Measurements from ENCODE around the gene MAPKAPK3. TPM values are rescaled to one million over a fixed set of nuclear protein-coding genes. Genes with fewer than 3 reads are reported as not detected.

Gene MAPKAPK3
- total RNA-seq, 4 donors from 2014 or later, result 21.3 to 37.8 (median 26.9) TPM

GRCh38 chr3:50642382-50642781, 25.4 kb downstream of the MAPKAPK3 start:
- H3K9me3 ChIP-seq, result no peaks in the 10 kb centered on the region
- H3K4me3 ChIP-seq, result no peak overlapping the region
- intact Hi-C loops (cut with DNase I; ENCODE audit: low total_unique reads), result no loop called here
- in situ Hi-C loops (cut with MboI; ENCODE audit: low pct_ligation_motif_present in 1 of 4, low pct_unique_long_range_greater_than_20kb in 1 of 4, low sequenced_read_pairs in 3 of 4), result no loop called here
- H3K27me3 ChIP-seq, result no peaks in the 10 kb centered on the region
- WGBS, 2 donors (ENCODE audit: low coverage in 1 of 2), result 87% methylated on average over 1 of the region's 1 CpG; no CpG with 5 or more reads in 1 of the 2 donors
- H3K4me1 ChIP-seq, result peaks cover 0 to 2% (median 0%) of the 10 kb centered on the region in 4 donors
- H3K36me3 ChIP-seq, result peaks cover 0 to 17% (median 5%) of the 10 kb centered on the region in 4 donors
- TF ChIP-seq POLR2AphosphoS5 (IDR thresholded peaks at IDR 0.05), result no peak
- no peak overlapping the region for H3K27ac ChIP-seq
- DNase-seq, result no peak

DNA sequence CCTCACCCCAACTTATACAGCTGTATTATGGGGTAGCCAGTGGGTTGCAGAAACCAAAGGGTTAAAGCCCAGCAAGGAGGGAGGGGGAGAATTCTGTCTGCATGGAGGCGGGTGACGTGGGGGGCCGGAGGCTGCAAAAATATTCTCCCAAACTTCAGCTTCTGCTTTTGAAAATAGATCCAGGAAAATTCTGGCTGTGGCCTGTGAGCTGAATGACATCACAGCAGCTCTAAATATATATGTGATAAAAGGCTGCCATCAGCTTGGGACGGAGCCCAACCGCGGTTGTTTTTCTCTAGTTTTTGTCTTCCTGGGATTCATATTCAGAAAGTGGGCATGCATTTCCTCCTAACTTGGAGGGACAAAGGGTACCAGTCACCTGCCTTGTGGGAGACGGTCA, 27.6 kb downstream of the MAPKAPK3 start:
- Histone ChIP-seq H3K27me3 (no peaks in the 10 kb centered on the region), H3K27ac (no peak overlapping the region), H3K4me3 (no peak overlapping the region), H3K36me3 (peaks cover 0 to 17% (median 5%) of the 10 kb centered on the region in 4 donors), H3K4me1 (no peaks in the 10 kb centered on the region), H3K9me3 (no peaks in the 10 kb centered on the region)
- TF ChIP-seq POLR2AphosphoS5 (IDR thresholded peaks at IDR 0.05) (no peak), EP300 (IDR thresholded peaks at IDR 0.05; ENCODE audit: low read depth) (no peak), POLR2A (IDR thresholded peaks at IDR 0.05) (no peak)
- TF ChIP-seq, protein P1, sequence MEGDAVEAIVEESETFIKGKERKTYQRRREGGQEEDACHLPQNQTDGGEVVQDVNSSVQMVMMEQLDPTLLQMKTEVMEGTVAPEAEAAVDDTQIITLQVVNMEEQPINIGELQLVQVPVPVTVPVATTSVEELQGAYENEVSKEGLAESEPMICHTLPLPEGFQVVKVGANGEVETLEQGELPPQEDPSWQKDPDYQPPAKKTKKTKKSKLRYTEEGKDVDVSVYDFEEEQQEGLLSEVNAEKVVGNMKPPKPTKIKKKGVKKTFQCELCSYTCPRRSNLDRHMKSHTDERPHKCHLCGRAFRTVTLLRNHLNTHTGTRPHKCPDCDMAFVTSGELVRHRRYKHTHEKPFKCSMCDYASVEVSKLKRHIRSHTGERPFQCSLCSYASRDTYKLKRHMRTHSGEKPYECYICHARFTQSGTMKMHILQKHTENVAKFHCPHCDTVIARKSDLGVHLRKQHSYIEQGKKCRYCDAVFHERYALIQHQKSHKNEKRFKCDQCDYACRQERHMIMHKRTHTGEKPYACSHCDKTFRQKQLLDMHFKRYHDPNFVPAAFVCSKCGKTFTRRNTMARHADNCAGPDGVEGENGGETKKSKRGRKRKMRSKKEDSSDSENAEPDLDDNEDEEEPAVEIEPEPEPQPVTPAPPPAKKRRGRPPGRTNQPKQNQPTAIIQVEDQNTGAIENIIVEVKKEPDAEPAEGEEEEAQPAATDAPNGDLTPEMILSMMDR (IDR thresholded peaks at IDR 0.05), result no peak
- intact Hi-C loops (cut with DNase I; ENCODE audit: low total_unique reads), result no loop called here
- in situ Hi-C loops (cut with MboI; ENCODE audit: low pct_ligation_motif_present in 1 of 4, low pct_unique_long_range_greater_than_20kb in 1 of 4, low sequenced_read_pairs in 3 of 4), result no loop called here
- WGBS, 2 donors (ENCODE audit: low coverage in 1 of 2), result 84% methylated on average over 7 of the region's 7 CpGs; no CpG with 5 or more reads in 1 of the 2 donors
- no peak for DNase-seq

DNA sequence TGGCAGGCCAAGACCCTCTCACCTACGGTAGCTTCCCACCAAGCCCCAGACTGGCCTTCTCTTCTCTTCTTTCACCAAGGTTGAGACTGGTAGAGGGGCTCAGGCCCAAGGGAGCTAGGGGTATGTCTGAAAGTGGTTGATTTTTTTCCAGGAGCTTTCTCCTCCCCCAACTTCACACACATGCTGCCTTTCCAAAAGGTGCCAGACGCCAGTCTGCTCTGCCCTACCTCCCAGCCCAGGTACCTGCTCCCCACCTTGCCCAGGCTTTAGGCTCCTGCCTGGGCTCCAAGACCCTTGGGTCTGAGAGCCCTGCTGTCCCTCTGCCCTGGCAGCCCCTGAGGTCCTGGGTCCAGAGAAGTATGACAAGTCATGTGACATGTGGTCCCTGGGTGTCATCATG, 28.4 kb downstream of the MAPKAPK3 start:
- Histone ChIP-seq H3K4me3 (no peak overlapping the region), H3K9me3 (no peaks in the 10 kb centered on the region), H3K36me3 (peaks cover 0 to 17% (median 5%) of the 10 kb centered on the region in 4 donors), H3K27ac (no peak overlapping the region), H3K4me1 (no peaks in the 10 kb centered on the region), H3K27me3 (no peaks in the 10 kb centered on the region)
- intact Hi-C loops (cut with DNase I; ENCODE audit: low total_unique reads), result no loop called here
- no peak for DNase-seq
- in situ Hi-C loops (cut with MboI; ENCODE audit: low pct_ligation_motif_present in 1 of 4, low pct_unique_long_range_greater_than_20kb in 1 of 4, low sequenced_read_pairs in 3 of 4), result no loop called here
- no peak for TF ChIP-seq POLR2AphosphoS5 (IDR thresholded peaks at IDR 0.05)
- TF ChIP-seq, protein P1 (IDR thresholded peaks at IDR 0.05), result no peak
- TF ChIP-seq POLR2A (IDR thresholded peaks at IDR 0.05), result no peak
- TF ChIP-seq EP300 (IDR thresholded peaks at IDR 0.05; ENCODE audit: low read depth), result no peak
- WGBS, 2 donors (ENCODE audit: low coverage in 1 of 2), result 94% methylated on average over 2 of the region's 2 CpGs; no CpG with 5 or more reads in 1 of the 2 donors

DNA sequence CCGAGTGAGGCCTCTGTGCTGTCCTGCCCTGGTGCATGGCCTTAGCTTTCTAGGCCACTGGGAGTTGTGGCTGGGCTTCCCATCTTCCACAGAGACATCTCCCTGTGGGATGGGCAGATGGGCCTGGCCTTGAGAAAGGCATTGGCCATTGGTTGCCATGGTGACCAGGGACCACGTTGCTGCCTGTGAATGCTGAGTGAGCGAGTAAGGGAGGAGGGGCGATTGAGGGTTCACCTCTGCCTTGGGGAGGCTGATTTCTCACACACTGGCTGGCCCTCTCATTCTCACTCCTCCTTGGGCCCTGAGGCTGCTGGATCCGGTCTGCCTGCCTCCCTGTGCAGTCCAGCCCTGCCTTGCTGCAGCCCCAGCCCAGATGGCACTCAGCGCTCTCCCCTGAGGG, 31.4 kb downstream of the MAPKAPK3 start:
- Histone ChIP-seq H3K27ac (no peak overlapping the region), H3K4me1 (no peaks in the 10 kb centered on the region), H3K4me3 (no peak overlapping the region), H3K9me3 (no peaks in the 10 kb centered on the region), H3K27me3 (no peaks in the 10 kb centered on the region), H3K36me3 (peaks cover 0 to 10% (median 3%) of the 10 kb centered on the region in 4 donors)
- intact Hi-C loops (cut with DNase I; ENCODE audit: low total_unique reads) (no loop called here), in situ Hi-C loops (cut with MboI; ENCODE audit: low pct_ligation_motif_present in 1 of 4, low pct_unique_long_range_greater_than_20kb in 1 of 4, low sequenced_read_pairs in 3 of 4) (no loop called here)
- TF ChIP-seq EP300 (IDR thresholded peaks at IDR 0.05; ENCODE audit: low read depth) (no peak), POLR2A (IDR thresholded peaks at IDR 0.05) (no peak), POLR2AphosphoS5 (IDR thresholded peaks at IDR 0.05) (no peak)
- TF ChIP-seq, protein P1 (IDR thresholded peaks at IDR 0.05), result no peak
- DNase-seq, result no peak
- 74% methylated on average over 5 of the region's 6 CpGs; no CpG with 5 or more reads in 1 of the 2 donors for WGBS, 2 donors (ENCODE audit: low coverage in 1 of 2)

DNA sequence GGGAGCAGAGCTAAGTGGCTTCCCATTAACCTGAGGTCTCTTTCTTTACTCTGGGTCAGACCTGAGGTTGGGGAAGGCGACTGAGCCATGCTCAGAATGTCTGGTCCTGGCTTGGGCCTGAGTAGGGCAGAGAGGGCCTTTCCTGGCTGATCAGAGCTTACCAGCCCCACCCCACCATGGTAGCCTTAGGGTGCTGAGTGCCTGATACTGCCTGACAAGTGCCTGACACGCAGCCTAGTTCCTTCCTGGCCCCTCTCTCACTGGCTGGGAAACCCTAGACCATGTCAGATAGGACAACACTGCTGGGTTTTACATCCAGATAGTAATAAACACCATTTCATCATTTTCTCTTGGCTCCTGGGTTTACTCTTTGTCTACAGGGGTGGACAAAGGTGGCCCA, 32.0 kb downstream of the MAPKAPK3 start:
- Histone ChIP-seq H3K36me3 (peaks cover 0 to 10% (median 3%) of the 10 kb centered on the region in 4 donors), H3K4me3 (no peak overlapping the region), H3K9me3 (no peaks in the 10 kb centered on the region), H3K4me1 (no peaks in the 10 kb centered on the region), H3K27ac (no peak overlapping the region), H3K27me3 (no peaks in the 10 kb centered on the region)
- WGBS, 2 donors (ENCODE audit: low coverage in 1 of 2), result 86% methylated on average over 2 of the region's 2 CpGs; no CpG with 5 or more reads in 1 of the 2 donors
- DNase-seq, result no peak
- TF ChIP-seq, protein P1 (IDR thresholded peaks at IDR 0.05), result no peak
- no peak for TF ChIP-seq POLR2AphosphoS5 (IDR thresholded peaks at IDR 0.05)
- TF ChIP-seq POLR2A (IDR thresholded peaks at IDR 0.05), result no peak
- no peak for TF ChIP-seq EP300 (IDR thresholded peaks at IDR 0.05; ENCODE audit: low read depth)
- in situ Hi-C loops (cut with MboI; ENCODE audit: low pct_ligation_motif_present in 1 of 4, low pct_unique_long_range_greater_than_20kb in 1 of 4, low sequenced_read_pairs in 3 of 4), result no loop called here
- intact Hi-C loops (cut with DNase I; ENCODE audit: low total_unique reads), result no loop called here
